GM12873 (cell line): Measurements from ENCODE around the gene TGFBR2.

ENCODE experiments used
- CTCF ChIP-seq: IDR thresholded peaks from 2 replicates; pipeline ENCODE4 v1.5.1; 2012; ENCODE audit warnings: low read depth, mild to moderate bottlenecking, moderate library complexity, low read length, control low read depth; ENCODE audit not compliant: insufficient read depth; ENCODE audit errors: missing control alignments

TGFBR2 gene

DNA sequence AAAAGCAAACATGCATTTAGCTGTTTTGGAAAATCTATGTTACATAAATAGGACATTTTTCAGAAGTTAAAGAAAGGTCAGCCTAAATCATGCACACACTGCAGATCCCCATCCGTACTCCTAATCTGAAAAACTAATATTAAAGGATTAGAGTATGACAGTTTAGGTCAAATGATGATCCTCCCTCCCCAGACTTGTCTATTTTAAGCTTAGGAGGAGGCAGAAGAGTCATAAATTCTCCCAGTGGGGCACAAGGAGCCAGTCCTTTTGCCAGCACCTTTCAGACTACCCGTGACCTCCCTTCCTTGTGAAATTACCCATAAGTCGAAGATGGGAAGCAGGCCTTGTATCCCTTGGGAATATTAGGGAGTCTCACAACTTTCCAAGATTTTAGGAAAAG lies 78.0 kb downstream of the TGFBR2 start:
- TF ChIP-seq CTCF: no peak

DNA sequence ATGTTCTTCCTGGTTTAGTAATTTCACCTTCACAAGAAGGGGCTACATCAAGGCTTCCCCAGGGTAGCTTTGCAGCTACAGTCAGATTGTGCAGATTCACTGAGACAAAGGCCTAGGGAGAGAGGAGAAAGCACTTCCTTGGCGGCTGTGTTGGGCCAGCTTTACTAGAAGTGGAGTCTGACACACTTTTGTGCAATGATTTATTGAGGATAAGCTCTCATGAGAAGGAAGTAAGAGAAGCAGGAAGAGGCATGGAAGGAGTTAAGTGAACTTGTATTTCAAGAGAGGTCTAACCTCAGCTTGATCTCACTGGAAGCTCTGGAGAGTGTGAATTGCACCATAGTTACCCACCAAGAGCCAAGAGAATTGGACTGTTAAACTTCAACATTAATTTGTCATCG lies 78.9 kb downstream of the TGFBR2 start:
- no peak for TF ChIP-seq CTCF

DNA sequence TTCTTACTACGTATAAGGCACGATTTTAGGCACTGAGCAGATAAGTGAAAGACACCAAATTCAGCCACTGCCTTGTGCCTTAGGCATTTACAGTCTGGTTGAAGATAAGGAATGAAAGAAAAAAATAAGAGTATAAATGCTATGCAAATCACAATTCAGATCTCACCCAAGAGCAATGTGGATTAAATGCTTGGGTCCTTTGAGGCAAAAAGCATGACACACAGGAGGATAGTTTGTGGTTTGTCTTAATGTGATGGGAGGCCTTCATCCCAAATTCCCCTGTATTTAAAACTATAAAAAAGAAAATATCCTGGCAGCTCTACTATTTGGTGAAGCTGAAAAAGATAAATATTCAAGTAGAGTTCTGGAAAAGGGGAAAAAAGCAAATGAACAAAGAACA lies 79.8 kb downstream of the TGFBR2 start:
- no peak for TF ChIP-seq CTCF

DNA sequence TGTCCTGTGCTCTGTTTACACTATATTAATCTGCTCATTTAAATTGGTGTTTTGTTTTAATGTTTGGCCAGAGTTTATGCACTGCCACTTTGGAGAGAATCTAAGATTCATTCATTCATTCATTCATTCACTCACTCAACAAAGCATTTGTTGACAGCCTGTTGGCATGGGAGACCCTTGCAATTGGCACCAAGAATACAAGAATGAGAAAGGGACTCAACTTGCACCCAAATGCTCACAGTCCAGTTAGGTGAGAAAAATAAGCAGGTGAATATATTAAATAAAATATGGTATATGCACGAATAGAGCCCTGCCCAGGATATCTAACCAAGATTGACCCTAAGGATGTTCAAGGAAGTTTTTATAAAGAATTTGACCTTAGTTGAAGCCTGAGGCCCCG lies 80.4 kb downstream of the TGFBR2 start:
- TF ChIP-seq CTCF: no peak

DNA sequence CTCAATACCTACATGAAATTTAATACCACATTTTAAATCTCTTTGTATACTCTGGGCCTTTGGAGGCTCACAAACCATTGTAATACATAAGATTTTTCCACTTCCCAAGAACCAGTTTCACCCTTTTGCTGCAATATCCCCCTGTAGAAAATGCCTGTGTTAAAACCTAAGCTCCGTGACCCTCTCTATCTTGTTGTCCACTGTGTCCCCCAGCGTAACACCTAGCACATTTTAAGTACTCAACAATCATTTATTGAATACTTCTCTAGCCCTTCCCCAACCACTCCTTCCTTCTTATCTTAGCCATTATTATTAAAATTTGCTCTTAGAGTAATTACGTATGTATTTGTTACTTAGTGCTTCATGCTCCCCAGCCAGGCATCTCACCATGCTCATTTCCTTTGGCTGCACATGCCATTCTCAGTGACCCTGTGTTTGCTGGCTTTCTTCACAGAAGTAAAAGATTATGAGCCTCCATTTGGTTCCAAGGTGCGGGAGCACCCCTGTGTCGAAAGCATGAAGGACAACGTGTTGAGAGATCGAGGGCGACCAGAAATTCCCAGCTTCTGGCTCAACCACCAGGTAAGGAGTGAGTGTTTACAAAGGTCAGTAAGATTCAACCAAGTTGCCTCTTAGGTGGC lies 81.6 kb downstream of the TGFBR2 start:
- no peak for TF ChIP-seq CTCF

DNA sequence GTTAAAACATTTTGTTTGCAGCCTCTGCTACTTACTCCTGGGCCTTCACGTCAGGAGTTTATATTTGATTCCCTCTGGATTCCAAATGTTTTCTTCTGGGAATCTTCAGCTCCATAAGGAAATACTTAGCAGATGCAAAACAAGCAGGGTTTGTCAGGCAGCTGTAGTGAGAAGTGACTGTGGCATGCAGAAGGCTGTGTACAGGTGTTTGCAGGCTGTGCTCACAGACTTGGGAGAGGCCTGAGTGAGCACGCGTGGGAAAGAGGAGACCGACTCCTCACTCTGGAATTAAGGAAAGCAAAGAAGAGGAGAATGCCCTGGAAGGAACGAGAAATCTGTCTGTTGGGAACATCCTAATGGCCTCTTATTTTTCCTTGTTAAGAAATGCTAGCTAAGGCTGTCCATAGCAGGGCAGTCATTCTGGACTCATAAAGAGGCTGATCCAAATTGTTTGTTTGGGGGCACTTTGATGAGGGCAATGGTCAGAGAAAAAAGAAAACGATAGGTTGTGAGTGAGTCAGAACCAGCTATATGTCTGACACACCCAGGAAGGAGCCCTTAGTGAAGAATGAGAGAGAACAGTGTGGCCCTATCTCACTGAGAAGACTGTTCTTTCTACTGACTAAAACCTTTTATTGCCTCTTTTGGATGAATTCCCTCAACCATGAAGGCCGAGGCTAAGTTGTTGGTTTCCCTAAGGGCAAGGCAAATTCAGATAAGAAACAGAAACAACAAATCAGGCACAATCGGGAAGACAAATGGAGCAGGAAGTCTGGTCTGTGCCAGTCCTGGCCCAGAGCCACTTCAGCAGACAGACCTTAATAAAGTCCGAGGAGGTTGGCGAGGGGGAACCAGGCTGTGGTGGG lies 82.6 kb downstream of the TGFBR2 start:
- no peak for TF ChIP-seq CTCF

GRCh38 chr3:30690199-30690598 lies 83.8 kb downstream of the TGFBR2 start:
- TF ChIP-seq CTCF: no peak
